CD14-positive monocyte (primary cell): ENCODE results near the gene PCDHB15. TPM values are rescaled to one million over a fixed set of nuclear protein-coding genes. Genes with fewer than 3 reads are reported as not detected.

Experiments used
- DNase-seq, 3 donors: peaks; one replicate each; pipeline ENCODE4 v3.0.0-alpha.2; 2011 to 2022
- H2AFZ ChIP-seq: 2 replicates; pipeline ENCODE4 v1.6.0; 2012; ENCODE audit warnings: mild to moderate bottlenecking, low read depth, low read length, inconsistent platforms; ENCODE audit not compliant: insufficient read depth, poor library complexity, severe bottlenecking
- H3K27ac ChIP-seq, 2 donors: 1 replicate in 1 of 2; 2 replicates in 1 of 2; pipeline ENCODE4 v1.5.1; 2012 to 2013; ENCODE audit warnings: low read length in 2 of 2, control low read depth in 1 of 2, inconsistent platforms in 1 of 2, low read depth in 1 of 2, mild to moderate bottlenecking in 1 of 2
- H3K27me3 ChIP-seq, 2 donors: one replicate each; pipeline versions ENCODE4 v1.6.0 to v1.6.1; 2011 to 2013; ENCODE audit warnings: low read length in 2 of 2; ENCODE audit not compliant: control insufficient read depth in 2 of 2, insufficient read depth in 2 of 2
- H3K36me3 ChIP-seq, 2 donors: replicated peaks in 1 of 2; 1 replicate in 1 of 2; 2 replicates in 1 of 2; pipeline versions ENCODE4 v1.5.1 to v1.6.1; 2012 to 2013; ENCODE audit warnings: low read length in 2 of 2, control low read depth in 1 of 2, inconsistent platforms in 1 of 2, mild to moderate bottlenecking in 1 of 2; ENCODE audit not compliant: insufficient read depth in 2 of 2, control insufficient read depth in 1 of 2
- H3K4me1 ChIP-seq, 2 donors: 1 replicate in 1 of 2; 2 replicates in 1 of 2; pipeline versions ENCODE4 v1.5.1 to v1.6.1; 2012 to 2013; ENCODE audit warnings: low read length in 2 of 2, control low read depth in 1 of 2, inconsistent platforms in 1 of 2, mild to moderate bottlenecking in 1 of 2, moderate library complexity in 1 of 2; ENCODE audit not compliant: insufficient read depth in 2 of 2, control insufficient read depth in 1 of 2
- H3K4me2 ChIP-seq: replicated peaks from 2 replicates; pipeline ENCODE3; 2012; ENCODE audit warnings: low read length, moderate library complexity, mild to moderate bottlenecking; ENCODE audit not compliant: poor library complexity, severe bottlenecking; ENCODE audit errors: extremely low read depth
- H3K4me3 ChIP-seq, 3 experiments: fragments of 200-600 bp in 1 of 3; sonication (generic) in 1 of 3; replicated peaks in 1 of 3; 1 replicate in 2 of 3; 2 replicates in 1 of 3; pipeline ENCODE4 v1.5.1; 2011 to 2013; ENCODE audit warnings: low read length in 3 of 3, mild to moderate bottlenecking in 3 of 3, control low read depth in 2 of 3, low read depth in 2 of 3, inconsistent platforms in 1 of 3, moderate library complexity in 1 of 3
- H3K79me2 ChIP-seq: 2 replicates; pipeline ENCODE4 v1.6.0; 2012; ENCODE audit warnings: mild to moderate bottlenecking, control low read depth, inconsistent platforms, low read length, moderate library complexity; ENCODE audit not compliant: insufficient read depth
- H3K9ac ChIP-seq: 2 replicates; pipeline ENCODE4 v1.6.0; 2017; ENCODE audit warnings: low read length, mild to moderate bottlenecking; ENCODE audit not compliant: insufficient read depth, poor library complexity, severe bottlenecking
- H3K9me3 ChIP-seq, 2 donors: replicated peaks in 1 of 2; 1 replicate in 1 of 2; 2 replicates in 1 of 2; pipeline versions ENCODE4 v1.5.1 to v1.6.1; 2012 to 2013; ENCODE audit warnings: low read length in 2 of 2, control low read depth in 1 of 2; ENCODE audit not compliant: control insufficient read depth in 1 of 2, insufficient read depth in 1 of 2
- H4K20me1 ChIP-seq: 2 replicates; pipeline ENCODE4 v1.6.0; 2012; ENCODE audit warnings: mild to moderate bottlenecking, low read length, control low read depth, moderate library complexity; ENCODE audit not compliant: insufficient read depth
- H3K27ac Mint-ChIP-seq, 7 donors: one replicate each; pipeline ENCODE4 v1.8.0; 2020; ENCODE audit warnings: mild to moderate bottlenecking in 7 of 7, mixed read lengths in 7 of 7, moderate library complexity in 6 of 7, inconsistent platforms in 2 of 7
- H3K27me3 Mint-ChIP-seq, 3 donors: one replicate each; pipeline ENCODE4 v1.8.0; 2021 to 2022; ENCODE audit warnings: low read depth in 3 of 3, mild to moderate bottlenecking in 3 of 3, mixed read lengths in 3 of 3, moderate library complexity in 3 of 3, inconsistent platforms in 1 of 3
- H3K36me3 Mint-ChIP-seq, 2 donors: one replicate each; pipeline ENCODE4 v1.8.0; 2020; ENCODE audit warnings: mixed read lengths in 2 of 2, inconsistent platforms in 1 of 2, mild to moderate bottlenecking in 1 of 2
- H3K4me1 Mint-ChIP-seq: one replicate; pipeline ENCODE4 v1.8.0; 2020; ENCODE audit warnings: mild to moderate bottlenecking, mixed read lengths
- H3K4me3 Mint-ChIP-seq, 2 donors: one replicate each; pipeline ENCODE4 v1.8.0; 2020; ENCODE audit warnings: mild to moderate bottlenecking in 2 of 2, mixed read lengths in 2 of 2, moderate library complexity in 1 of 2
- H3K9me3 Mint-ChIP-seq, 7 donors: one replicate each; pipeline ENCODE4 v1.8.0; 2020 to 2022; ENCODE audit warnings: mixed read lengths in 7 of 7, mild to moderate bottlenecking in 6 of 7, moderate library complexity in 6 of 7, inconsistent platforms in 2 of 7
- WGBS: methylation state at CpG from one replicate; pipeline ENCODE4 v1.1.5; 2013; ENCODE audit warnings: missing lambda C conversion rate; ENCODE audit not compliant: insufficient coverage; 5-methylcytosine and 5-hydroxymethylcytosine counted together
- intact Hi-C, 2 donors: fragments of 100-400 bp; cut with micrococcal nuclease; formaldehyde crosslinking; loops; one replicate each; pipeline versions ENCODE4 v1.15.0 to v1.15.1; 2023
- polyA plus RNA-seq, 3 donors: library from polyadenylated mRNA; depleted of rRNA in 1 of 3; unstranded in 2 of 3; stranded (reverse) in 1 of 3; fragments of 300-500 nt in 2 of 3; fragments of >200 nt in 1 of 3; fragmentation: Illumina TruSeq in 2 of 3; gene quantifications; 1 replicate in 2 of 3; 2 replicates in 1 of 3; pipeline ENCODE4 v1.2.3, GENCODE V29; 2012 to 2021
- TF ChIP-seq, protein P1 (sequence below): fragments of 200-600 bp; IDR thresholded peaks from one replicate; pipeline ENCODE4 v1.8.0; 2022; ENCODE audit warnings: antibody characterized with exemption, mild to moderate bottlenecking

The PCDHB15 gene
- polyA plus RNA-seq, 3 donors = not detected

DNA sequence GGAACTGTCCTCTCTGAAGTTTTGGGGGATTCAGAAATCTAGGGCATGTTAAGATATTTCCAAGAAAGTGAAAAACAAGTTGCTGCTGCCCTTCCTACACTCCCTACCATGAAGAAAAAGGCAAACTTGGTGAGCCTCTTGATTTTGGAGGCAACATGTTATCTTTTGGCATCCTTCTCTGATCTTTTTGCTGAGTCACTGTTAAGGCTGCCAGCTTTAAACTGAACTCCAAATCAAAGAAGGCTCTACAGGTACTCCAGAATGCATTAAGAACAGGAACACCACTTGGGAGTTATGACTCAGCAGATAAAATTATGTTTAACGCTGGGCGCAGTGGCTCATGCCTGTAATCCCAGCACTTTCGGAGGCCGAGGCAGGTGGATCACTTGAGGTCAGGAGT, 24.0 kb downstream of the PCDHB15 start:
- Histone ChIP-seq H3K4me2 (no peak overlapping the region), H3K27ac (no peak overlapping the region), H3K4me1 (no peaks in the 10 kb centered on the region), H3K79me2 (no peaks in the 10 kb centered on the region), H3K27me3 (no peaks in the 10 kb centered on the region), H3K36me3 (no peaks in the 10 kb centered on the region), H4K20me1 (no peaks in the 10 kb centered on the region), H3K9me3 (peaks cover 61 to 89% of the 10 kb centered on the region in 2 donors), H3K4me3 (no peak overlapping the region), H2AFZ (no peak overlapping the region), H3K9ac (no peak overlapping the region)
- intact Hi-C loops = no loop called here
- Mint-ChIP-seq H3K4me1 (no peaks in the 10 kb centered on the region), H3K9me3 (peaks cover 33 to 89% (median 70%) of the 10 kb centered on the region in 7 donors), H3K36me3 (no peaks in the 10 kb centered on the region), H3K27me3 (no peaks in the 10 kb centered on the region), H3K4me3 (no peak overlapping the region), H3K27ac (no peak overlapping the region)
- 100% methylated on average over 3 of the region's 4 CpGs for WGBS
- TF ChIP-seq, protein P1, sequence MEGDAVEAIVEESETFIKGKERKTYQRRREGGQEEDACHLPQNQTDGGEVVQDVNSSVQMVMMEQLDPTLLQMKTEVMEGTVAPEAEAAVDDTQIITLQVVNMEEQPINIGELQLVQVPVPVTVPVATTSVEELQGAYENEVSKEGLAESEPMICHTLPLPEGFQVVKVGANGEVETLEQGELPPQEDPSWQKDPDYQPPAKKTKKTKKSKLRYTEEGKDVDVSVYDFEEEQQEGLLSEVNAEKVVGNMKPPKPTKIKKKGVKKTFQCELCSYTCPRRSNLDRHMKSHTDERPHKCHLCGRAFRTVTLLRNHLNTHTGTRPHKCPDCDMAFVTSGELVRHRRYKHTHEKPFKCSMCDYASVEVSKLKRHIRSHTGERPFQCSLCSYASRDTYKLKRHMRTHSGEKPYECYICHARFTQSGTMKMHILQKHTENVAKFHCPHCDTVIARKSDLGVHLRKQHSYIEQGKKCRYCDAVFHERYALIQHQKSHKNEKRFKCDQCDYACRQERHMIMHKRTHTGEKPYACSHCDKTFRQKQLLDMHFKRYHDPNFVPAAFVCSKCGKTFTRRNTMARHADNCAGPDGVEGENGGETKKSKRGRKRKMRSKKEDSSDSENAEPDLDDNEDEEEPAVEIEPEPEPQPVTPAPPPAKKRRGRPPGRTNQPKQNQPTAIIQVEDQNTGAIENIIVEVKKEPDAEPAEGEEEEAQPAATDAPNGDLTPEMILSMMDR = no peak
- no peak for DNase-seq

DNA sequence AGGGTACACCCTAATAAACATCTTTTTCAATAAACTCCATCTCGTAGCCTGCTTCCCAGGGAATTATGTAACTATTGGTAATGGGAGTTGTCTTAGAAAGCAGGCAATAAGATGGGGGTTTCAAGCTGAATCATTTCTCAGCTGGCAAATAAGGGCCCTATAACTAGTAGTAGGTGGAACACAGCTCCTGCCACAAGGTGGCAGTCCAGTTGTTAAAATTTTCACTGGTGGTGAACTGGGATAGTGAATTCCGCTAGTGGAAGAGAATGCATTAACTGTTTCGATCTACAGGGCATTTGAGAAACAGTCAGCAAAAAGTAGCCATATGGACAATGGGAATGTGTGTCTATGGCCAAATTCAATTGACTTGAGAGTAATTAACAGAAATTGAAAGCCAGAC, 27.7 kb downstream of the PCDHB15 start:
- H3K27ac Mint-ChIP-seq = no peak overlapping the region
- Histone ChIP-seq H3K4me2 (no peak overlapping the region), H3K36me3 (no peaks in the 10 kb centered on the region), H3K79me2 (no peaks in the 10 kb centered on the region), H2AFZ (no peak overlapping the region), H3K9ac (no peak overlapping the region), H3K4me1 (no peaks in the 10 kb centered on the region), H3K9me3 (peaks cover 69 to 83% of the 10 kb centered on the region in 2 donors), H4K20me1 (no peaks in the 10 kb centered on the region), H3K27ac (no peak overlapping the region), H3K4me3 (no peak overlapping the region), H3K27me3 (no peaks in the 10 kb centered on the region)
- peaks cover 45 to 86% (median 68%) of the 10 kb centered on the region in 7 donors for H3K9me3 Mint-ChIP-seq
- H3K4me1 Mint-ChIP-seq = no peaks in the 10 kb centered on the region
- no peak for DNase-seq
- no peaks in the 10 kb centered on the region for H3K36me3 Mint-ChIP-seq
- TF ChIP-seq, protein P1 = no peak
- no peaks in the 10 kb centered on the region for H3K27me3 Mint-ChIP-seq
- no peak overlapping the region for H3K4me3 Mint-ChIP-seq
- intact Hi-C loops = no loop called here
- WGBS = 71% methylated on average over 2 of the region's 3 CpGs
